Uterus (tissue), 4 donors: ENCODE measurements around the gene FAAP20. TPM values are rescaled to one million over a fixed set of nuclear protein-coding genes. Genes with fewer than 3 reads are reported as not detected.

Source experiments
- DNase-seq, 2 donors: peaks; one replicate each; pipeline ENCODE4 v3.0.0-alpha.2; 2019 to 2020
- H3K27ac ChIP-seq, 2 donors: fragments of 200-600 bp; sonication (generic); 1 replicate in 1 of 2; 2 replicates in 1 of 2; pipeline ENCODE4 v1.5.1; 2016 to 2018
- H3K27me3 ChIP-seq, 2 donors: fragments of 200-600 bp; sonication (generic); one replicate each; pipeline ENCODE4 v1.5.1; 2018 to 2019; ENCODE audit warnings: control low read depth in 1 of 2
- H3K36me3 ChIP-seq, 2 donors: fragments of 200-600 bp; sonication (generic); one replicate each; pipeline ENCODE4 v1.5.1; 2019; ENCODE audit warnings: control low read depth in 1 of 2
- H3K4me1 ChIP-seq, 2 donors: fragments of 200-600 bp; sonication (generic); one replicate each; pipeline ENCODE4 v1.5.1; 2018 to 2019; ENCODE audit warnings: control low read depth in 1 of 2
- H3K4me3 ChIP-seq, 2 donors: fragments of 200-600 bp; sonication (generic); 1 replicate in 1 of 2; 2 replicates in 1 of 2; pipeline ENCODE4 v1.5.1; 2018 to 2019; ENCODE audit warnings: mild to moderate bottlenecking in 1 of 2
- H3K9me3 ChIP-seq, 2 donors: fragments of 200-600 bp; sonication (generic); one replicate each; pipeline ENCODE4 v1.5.1; 2019; ENCODE audit warnings: control low read depth in 1 of 2
- CTCF ChIP-seq, 4 experiments: fragments of 200-600 bp in 2 of 4; fragments of 450-650 bp in 2 of 4; sonication (generic) in 2 of 4; IDR thresholded peaks; one replicate each; pipeline ENCODE4 v1.5.1; 2016 to 2019; ENCODE audit warnings: antibody characterized with exemption in 4 of 4, mild to moderate bottlenecking in 2 of 4, moderate library complexity in 1 of 4
- POLR2A ChIP-seq, 2 donors: fragments of 450-650 bp; IDR thresholded peaks; one replicate each; pipeline ENCODE4 v1.6.1; 2016; ENCODE audit warnings: antibody characterized with exemption in 2 of 2, mild to moderate bottlenecking in 1 of 2, moderate library complexity in 1 of 2
- intact Hi-C: fragments of 100-400 bp; cut with DNase I; formaldehyde crosslinking; loops from one replicate; pipeline ENCODE4 v1.15.1; 2023; ENCODE audit warnings: low total_unique reads
- total RNA-seq, 4 donors: library from RNA; depleted of rRNA in 3 of 4; stranded (reverse); fragments of >200 nt in 3 of 4; gene quantifications; one replicate each; pipeline versions ENCODE4 v1.1.0 to v1.2.4, GENCODE V29; 2014 to 2023
- donor health status: DM: yes; HTN: yes; CAD: no.

FAAP20 gene
- total RNA-seq, 4 donors from 2014 or later, result 1.5 to 68.5 (median 15.4) TPM

- Histone ChIP-seq H3K9me3 (no peaks in the 10 kb centered on the region), H3K36me3 (no peaks in the 10 kb centered on the region), H3K27ac (peak within 1 kb of the TSS; percentile 99 to 100), H3K27me3 (no peaks in the 10 kb centered on the region), H3K4me1 (peaks cover 0 to 11% of the 10 kb centered on the region in 2 donors), H3K4me3 (peak within 1 kb of the TSS; percentile 68 to 95)
- intact Hi-C loops, result loop anchor here (2.0 kb wide), 1 partner anchor 79 kb away; no protein-coding TSS in a partner anchor
- TF ChIP-seq POLR2A (IDR thresholded peaks at IDR 0.05) (no peak), CTCF (IDR thresholded peaks at IDR 0.05) (no peak)
- no peak for DNase-seq
Observed at GRCh38 chr1:2228157-2228594, 33.6 kb upstream of the FAAP20 start, which contains the start of gene SKI. Gene SKI, plus strand, starts transcription at chr1:2228319. Its CDS starts 448 bp downstream, at chr1:2228767.

GRCh38 chr1:2227346-2228156 is 33.0 kb upstream of the FAAP20 start:
- intact Hi-C loops, result loop anchor here (2.0 kb wide), 1 partner anchor 79 kb away; no protein-coding TSS in a partner anchor
- H3K27me3 ChIP-seq, result no peaks in the 10 kb centered on the region
- TF ChIP-seq CTCF (IDR thresholded peaks at IDR 0.05) (peak in 1 of 4 experiments; percentile 59), POLR2A (IDR thresholded peaks at IDR 0.05) (peak; percentile 80 to 95)

DNA sequence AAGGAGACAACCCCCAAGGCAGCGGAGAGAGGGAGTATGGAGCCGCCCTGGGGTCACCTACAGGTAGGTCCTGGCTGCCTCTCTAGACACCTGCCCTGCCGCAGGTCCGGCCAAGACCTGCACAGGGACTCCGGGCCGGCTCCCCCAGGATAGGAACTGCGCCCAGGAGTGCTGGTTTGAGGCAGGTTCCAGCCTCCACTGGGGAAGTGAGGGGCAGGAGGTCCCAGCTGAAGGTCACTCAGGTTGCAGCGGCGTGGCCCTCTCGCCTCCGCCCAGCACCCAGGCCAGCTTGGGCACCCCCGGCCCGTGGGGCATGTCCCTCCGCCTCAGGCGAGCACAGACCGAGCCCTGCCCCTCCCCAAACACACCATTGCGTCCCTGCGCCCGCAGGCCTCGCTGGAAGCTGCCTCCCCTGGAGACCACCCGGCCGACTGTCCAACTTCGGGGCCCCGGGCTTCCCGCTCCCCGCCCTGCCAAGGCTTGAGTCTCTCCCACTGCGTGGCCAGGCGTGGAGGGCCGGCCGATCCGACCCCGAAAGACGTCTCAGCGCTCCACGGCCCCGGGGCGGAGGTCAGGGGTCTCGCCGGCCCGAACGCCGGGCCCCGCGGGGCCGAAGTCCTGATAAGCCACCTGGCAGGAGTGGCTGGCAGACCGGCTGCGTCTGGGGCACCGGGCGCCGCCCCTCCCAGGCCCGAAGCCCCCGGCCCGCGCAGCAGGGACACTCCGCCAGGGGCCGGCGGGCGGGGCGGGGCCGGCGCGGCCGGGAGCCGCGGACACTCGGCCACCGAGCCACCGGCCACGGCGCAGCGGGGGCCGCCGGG is 32.2 kb upstream of the FAAP20 start:
- TF ChIP-seq POLR2A (IDR thresholded peaks at IDR 0.05) (no peak), CTCF (IDR thresholded peaks at IDR 0.05) (no peak)
- Histone ChIP-seq H3K27ac (peak overlapping the region; percentile 99 to 100), H3K27me3 (no peaks in the 10 kb centered on the region), H3K9me3 (no peaks in the 10 kb centered on the region), H3K36me3 (no peaks in the 10 kb centered on the region), H3K4me3 (peak overlapping the region; percentile 68 to 95), H3K4me1 (no peaks in the 10 kb centered on the region)
- intact Hi-C loops, result no loop called here
- DNase-seq, result peak; percentile 50

More at GRCh38 chr1:2227346-2228156, 33.0 kb upstream of the FAAP20 start:
- no peaks in the 10 kb centered on the region for H3K36me3 ChIP-seq
- DNase-seq, result peak; percentile 96 to 98
- peak overlapping the region; percentile 68 to 95 for H3K4me3 ChIP-seq
- peak overlapping the region; percentile 99 to 100 for H3K27ac ChIP-seq
- no peaks in the 10 kb centered on the region for H3K9me3 ChIP-seq
- peaks cover 0 to 5% of the 10 kb centered on the region in 2 donors for H3K4me1 ChIP-seq

DNA sequence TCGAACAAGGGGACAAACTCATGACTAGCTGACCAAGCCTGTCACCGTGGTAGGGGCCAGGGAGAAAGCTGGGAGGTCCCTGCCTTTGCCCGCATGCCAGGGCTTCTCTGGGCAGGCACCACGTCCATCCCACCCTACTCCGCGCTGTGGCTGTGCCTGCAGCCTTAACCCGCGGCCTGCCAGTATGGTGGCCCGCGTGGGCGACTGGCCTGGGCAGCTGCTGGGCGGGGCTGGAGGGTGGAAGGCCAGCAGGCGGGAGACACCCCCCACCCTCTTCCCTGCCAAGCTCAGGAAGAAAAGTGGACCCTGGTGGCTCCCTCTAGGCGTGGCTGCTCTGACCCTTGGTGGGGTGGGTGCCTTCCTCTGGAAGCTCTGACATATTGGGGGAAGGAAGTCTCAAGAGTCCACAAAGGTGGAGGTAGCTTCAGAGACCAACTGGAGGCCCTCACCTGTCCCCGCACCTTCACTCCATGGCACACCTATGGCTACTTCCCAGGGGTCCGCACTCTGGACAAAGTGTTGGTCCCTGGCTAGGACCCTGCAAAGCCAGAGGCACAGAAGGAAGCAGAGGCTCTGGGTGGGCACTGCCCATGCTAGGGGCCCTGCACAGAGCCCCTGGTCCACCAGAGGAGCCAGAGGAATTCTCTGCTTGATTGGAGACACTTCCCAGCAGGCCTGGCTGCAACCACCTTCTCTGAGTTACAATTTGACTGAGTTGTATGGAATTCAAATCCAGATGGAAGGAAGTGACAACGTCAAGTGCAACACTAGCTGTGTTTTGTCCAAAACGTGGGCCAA is 30.3 kb upstream of the FAAP20 start:
- TF ChIP-seq POLR2A (IDR thresholded peaks at IDR 0.05) (no peak), CTCF (IDR thresholded peaks at IDR 0.05) (no peak)
- H3K36me3 ChIP-seq, result no peaks in the 10 kb centered on the region
- H3K27ac ChIP-seq, result no peak overlapping the region
- DNase-seq, result no peak
- no peaks in the 10 kb centered on the region for H3K27me3 ChIP-seq
- intact Hi-C loops, result no loop called here
- no peak overlapping the region for H3K4me3 ChIP-seq
- H3K9me3 ChIP-seq, result no peaks in the 10 kb centered on the region
- no peaks in the 10 kb centered on the region for H3K4me1 ChIP-seq
